GM19351 (cell line): ENCODE measurements around the gene HSD17B1.

Experiments
- ATAC-seq: cut with Tn5 transposase; IDR thresholded peaks from one replicate; pipeline ENCODE4 v1.9.1; 2021; ENCODE audit warnings: mild to moderate bottlenecking, moderate library complexity; ENCODE audit not compliant: unreplicated experiment

The HSD17B1 gene

GRCh38 chr17:42603318-42603717 is 50.6 kb downstream of the HSD17B1 start:
- ATAC-seq, result no peak
